Smooth muscle cell (in vitro differentiated cells): ENCODE measurements around the gene BRWD1. TPM values are rescaled to one million over a fixed set of nuclear protein-coding genes. Genes with fewer than 3 reads are reported as not detected.
A peak's percentile ranks its signal among the peaks of the same experiment; 100 is the strongest.

Experiments
- DNase-seq: peaks from one replicate; lab custom pipeline; 2025; ENCODE audit not compliant: unreplicated experiment; lab: John Stamatoyannopoulos, UW
- H2AFZ ChIP-seq: fragments of 200-600 bp; sonication (generic); 2 replicates; pipeline ENCODE4 v1.6.0; 2016; ENCODE audit warnings: antibody characterized with exemption, low read depth, mild to moderate bottlenecking
- H3F3A ChIP-seq: fragments of 200-600 bp; sonication (generic); 2 replicates; pipeline ENCODE4 v1.6.0; 2017; ENCODE audit warnings: antibody characterized with exemption, low read depth
- H3K27ac ChIP-seq: fragments of 200-600 bp; sonication (generic); 2 replicates; pipeline ENCODE4 v1.5.1; 2016; ENCODE audit warnings: low read depth, mild to moderate bottlenecking
- H3K27me3 ChIP-seq: fragments of 200-600 bp; sonication (generic); 2 replicates; pipeline ENCODE4 v1.6.1; 2016; ENCODE audit warnings: low read depth, mild to moderate bottlenecking
- H3K36me3 ChIP-seq: fragments of 200-600 bp; sonication (generic); 2 replicates; pipeline ENCODE4 v1.5.1; 2016; ENCODE audit warnings: low read depth
- H3K4me1 ChIP-seq: fragments of 200-600 bp; sonication (generic); 2 replicates; pipeline ENCODE4 v1.5.1; 2016; ENCODE audit warnings: low read depth
- H3K4me2 ChIP-seq: fragments of 200-600 bp; sonication (generic); 2 replicates; pipeline ENCODE4 v1.6.0; 2016; ENCODE audit warnings: mild to moderate bottlenecking
- H3K4me3 ChIP-seq: fragments of 200-600 bp; sonication (generic); 2 replicates; pipeline ENCODE4 v1.5.1; 2016; ENCODE audit warnings: mild to moderate bottlenecking
- H3K79me2 ChIP-seq: fragments of 200-600 bp; sonication (generic); 2 replicates; pipeline ENCODE4 v1.6.0; 2016; ENCODE audit warnings: low read depth, mild to moderate bottlenecking
- H3K9ac ChIP-seq: fragments of 200-600 bp; sonication (generic); 2 replicates; pipeline ENCODE4 v1.6.0; 2016; ENCODE audit warnings: low read depth
- H3K9me3 ChIP-seq: fragments of 200-600 bp; sonication (generic); replicated peaks from 2 replicates; pipeline ENCODE4 v1.5.1; 2016; ENCODE audit warnings: low read depth
- H4K20me1 ChIP-seq: fragments of 200-600 bp; sonication (generic); 2 replicates; pipeline ENCODE4 v1.6.0; 2016; ENCODE audit warnings: low read depth
- CTCF ChIP-seq: fragments of 200-600 bp; sonication (generic); IDR thresholded peaks from 2 replicates; pipeline ENCODE4 v1.5.1; 2017; ENCODE audit warnings: borderline replicate concordance, mild to moderate bottlenecking, antibody characterized with exemption; ENCODE audit not compliant: insufficient read depth, poor library complexity, severe bottlenecking
- WGBS: methylation state at CpG from one replicate; pipeline ENCODE4 v1.1.7; 2016; ENCODE audit warnings: low lambda C conversion rate; 5-methylcytosine and 5-hydroxymethylcytosine counted together
- polyA plus RNA-seq: library from polyadenylated mRNA; unstranded; fragments of >200 nt; fragmentation: Nextera tagmentation; extraction: Ambion mirVana; gene quantifications from 2 replicates; pipeline ENCODE4 v1.2.1, GENCODE V29; 2016
- total RNA-seq: library from RNA; depleted of rRNA; stranded (reverse); fragments of >200 nt; gene quantifications from 2 replicates; pipeline ENCODE4 v1.2.3, GENCODE V29; 2014

BRWD1 gene
- total and polyA plus RNA-seq, 2 experiments from 2014 or later, result 19.0 to 51.0 TPM

- peaks cover 56% of the 10 kb centered on the region for H4K20me1 ChIP-seq
- H3K9me3 ChIP-seq, result no peaks in the 10 kb centered on the region
- DNase-seq, result no peak
- WGBS, result 95% methylated on average over 6 of the region's 6 CpGs
- peaks cover 36% of the 10 kb centered on the region for H3K4me1 ChIP-seq
- peak overlapping the region; percentile 90 for H3K4me3 ChIP-seq
- H3K36me3 ChIP-seq, result peaks cover 17% of the 10 kb centered on the region
- no peak overlapping the region for H2AFZ ChIP-seq
- peaks cover 28% of the 10 kb centered on the region for H3F3A ChIP-seq
- no peaks in the 10 kb centered on the region for H3K27me3 ChIP-seq
- H3K4me2 ChIP-seq, result peak overlapping the region; percentile 99
- no peak overlapping the region for H3K9ac ChIP-seq
- no peak for TF ChIP-seq CTCF
- peak overlapping the region; percentile 43 for H3K27ac ChIP-seq
- H3K79me2 ChIP-seq, result peaks cover 43% of the 10 kb centered on the region
Measured at GRCh38 chr21:39345440-39345839, 32.0 kb upstream of the BRWD1 start.

- Histone ChIP-seq H2AFZ (no peak overlapping the region), H3K79me2 (peaks cover 43% of the 10 kb centered on the region), H3K27me3 (no peaks in the 10 kb centered on the region), H3K27ac (peak overlapping the region; percentile 43), H3K4me2 (no peak overlapping the region), H3K36me3 (peaks cover 17% of the 10 kb centered on the region), H3K4me1 (peaks cover 31% of the 10 kb centered on the region), H3F3A (peaks cover 32% of the 10 kb centered on the region), H4K20me1 (peaks cover 56% of the 10 kb centered on the region), H3K9me3 (no peaks in the 10 kb centered on the region), H3K4me3 (no peak overlapping the region), H3K9ac (no peak overlapping the region)
- DNase-seq, result no peak
- no peak for TF ChIP-seq CTCF
- 98% methylated on average over 5 of the region's 5 CpGs for WGBS
Measured at GRCh38 chr21:39344848-39345247, 31.4 kb upstream of the BRWD1 start.

GRCh38 chr21:39341249-39341923 lies 28.0 kb upstream of the BRWD1 start:
- H3K9me3 ChIP-seq, result no peaks in the 10 kb centered on the region
- no peak for DNase-seq
- no peak for TF ChIP-seq CTCF

GRCh38 chr21:39340687-39341086 lies 27.3 kb upstream of the BRWD1 start:
- Histone ChIP-seq H3K9me3 (no peaks in the 10 kb centered on the region), H3K9ac (no peak overlapping the region), H3K4me3 (no peak overlapping the region), H4K20me1 (peaks cover 29% of the 10 kb centered on the region), H3F3A (peaks cover 26% of the 10 kb centered on the region), H3K4me1 (peaks cover 10% of the 10 kb centered on the region), H3K4me2 (no peak overlapping the region), H3K27me3 (no peaks in the 10 kb centered on the region), H3K79me2 (peaks cover 16% of the 10 kb centered on the region), H2AFZ (no peak overlapping the region), H3K27ac (no peak overlapping the region), H3K36me3 (peaks cover 10% of the 10 kb centered on the region)
- TF ChIP-seq CTCF, result no peak
- DNase-seq, result no peak
- 85% methylated on average over 6 of the region's 6 CpGs for WGBS

More at GRCh38 chr21:39341249-39341923, 28.0 kb upstream of the BRWD1 start:
- peaks cover 23% of the 10 kb centered on the region for H3K79me2 ChIP-seq
- whole genome bisulfite sequencing, result 96% methylated on average over 6 of the region's 6 CpGs
- no peak overlapping the region for H3K4me3 ChIP-seq
- no peaks in the 10 kb centered on the region for H3K27me3 ChIP-seq
- H2AFZ ChIP-seq, result no peak overlapping the region
- H3K9ac ChIP-seq, result no peak overlapping the region
- H3K4me1 ChIP-seq, result peaks cover 17% of the 10 kb centered on the region
- H3F3A ChIP-seq, result peaks cover 31% of the 10 kb centered on the region
- no peak overlapping the region for H3K4me2 ChIP-seq
- no peak overlapping the region for H3K27ac ChIP-seq
- H4K20me1 ChIP-seq, result peaks cover 36% of the 10 kb centered on the region
- peaks cover 10% of the 10 kb centered on the region for H3K36me3 ChIP-seq
